HG03039 (cell line): ENCODE measurements around the gene MAP4K2.
"Not testable (repeated sequence)": the region's sequence is repeated elsewhere in the genome, so short reads cannot be mapped to it uniquely, and the experiment has no call there.

Experiments used
- ATAC-seq: cut with Tn5 transposase; IDR thresholded peaks from one replicate; pipeline ENCODE4 v1.9.1; 2021; ENCODE audit warnings: mild to moderate bottlenecking, moderate library complexity; ENCODE audit not compliant: unreplicated experiment

The MAP4K2 gene

DNA sequence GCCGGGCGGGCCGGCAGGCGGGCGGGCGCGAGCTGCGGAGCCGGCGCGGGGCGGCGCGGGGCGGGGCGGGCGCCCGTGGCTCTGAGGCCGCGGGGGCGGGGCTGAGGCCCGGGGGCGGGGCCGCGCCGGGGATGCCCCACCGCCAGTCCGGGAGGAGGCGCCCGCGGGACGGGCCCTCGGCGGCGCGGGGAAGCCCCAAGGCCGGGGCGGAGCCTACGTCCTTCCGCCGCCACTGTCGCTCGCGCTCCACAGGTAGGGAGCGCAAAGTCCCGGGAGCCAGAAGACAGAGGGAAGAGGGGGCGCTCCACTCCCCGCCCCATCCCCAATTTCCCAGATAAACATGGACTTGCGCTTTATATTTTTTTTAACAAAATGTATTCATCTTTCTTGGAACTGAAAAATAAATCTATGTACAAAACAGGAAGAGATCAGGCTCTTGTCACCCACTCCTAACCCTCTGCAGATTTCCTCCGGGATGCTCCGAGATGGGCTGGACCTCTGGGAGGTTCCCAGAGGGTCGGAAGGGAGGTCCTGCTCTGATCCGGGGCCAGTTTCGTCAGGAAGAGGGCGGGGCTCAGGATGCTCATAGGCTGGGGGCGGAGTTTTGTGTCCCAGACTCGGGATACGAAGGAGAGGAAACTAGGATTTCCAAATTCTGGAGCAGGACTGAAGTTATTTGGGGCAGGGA is at the start of gene MAP4K2:
Gene MAP4K2, minus strand, starts transcription at position 57 of the 688 bp plus-strand sequence. CDS start 65 bp downstream, outside the sequence.
- peak; percentile 61 for ATAC-seq

- no peak for ATAC-seq
Observed at GRCh38 chr11:64851831-64852351, 48.9 kb upstream of the MAP4K2 start.

GRCh38 chr11:64850979-64851567 is 48.1 kb upstream of the MAP4K2 start:
- peak; percentile 46 for ATAC-seq

- ATAC-seq = no peak
Observed at GRCh38 chr11:64849598-64850356, 46.8 kb upstream of the MAP4K2 start.

DNA sequence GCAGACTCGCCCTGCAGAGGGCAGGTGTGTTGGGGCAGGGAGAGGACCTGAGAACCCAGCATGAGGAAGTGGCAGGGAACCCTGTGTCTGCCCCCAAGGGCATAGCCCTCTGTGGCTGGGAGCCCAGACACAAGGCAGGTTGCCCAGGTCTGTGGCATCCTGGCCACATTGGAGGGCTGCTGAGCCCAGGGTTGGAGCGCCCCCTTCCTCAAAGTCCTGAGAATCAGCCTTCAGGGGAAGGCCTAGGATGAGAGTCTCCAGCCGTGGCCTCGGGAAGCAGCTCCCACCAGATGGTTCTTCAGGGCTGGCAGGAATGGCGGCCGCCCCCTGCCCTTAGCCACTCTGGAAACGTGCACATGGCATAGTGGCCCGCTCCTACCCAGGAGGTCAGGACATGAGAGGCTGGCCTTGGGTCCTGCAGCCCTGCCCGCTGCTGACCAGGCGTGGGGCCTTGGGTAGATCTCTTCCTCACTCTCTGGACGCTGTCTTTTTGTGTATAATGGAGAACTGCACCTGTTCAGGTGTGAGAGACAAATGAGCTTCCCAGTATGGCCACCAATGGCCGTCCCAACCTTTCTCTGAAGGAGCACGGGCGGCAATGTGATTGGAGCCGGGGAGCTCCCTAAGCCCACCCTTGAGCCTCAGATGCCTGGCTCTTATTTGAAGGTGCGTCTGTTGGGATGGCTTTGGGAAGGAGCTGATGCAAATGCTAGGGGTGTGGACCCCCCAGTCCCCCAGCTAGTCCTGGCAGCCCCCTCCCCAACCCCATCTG is 46.0 kb upstream of the MAP4K2 start:
- ATAC-seq = no peak

DNA sequence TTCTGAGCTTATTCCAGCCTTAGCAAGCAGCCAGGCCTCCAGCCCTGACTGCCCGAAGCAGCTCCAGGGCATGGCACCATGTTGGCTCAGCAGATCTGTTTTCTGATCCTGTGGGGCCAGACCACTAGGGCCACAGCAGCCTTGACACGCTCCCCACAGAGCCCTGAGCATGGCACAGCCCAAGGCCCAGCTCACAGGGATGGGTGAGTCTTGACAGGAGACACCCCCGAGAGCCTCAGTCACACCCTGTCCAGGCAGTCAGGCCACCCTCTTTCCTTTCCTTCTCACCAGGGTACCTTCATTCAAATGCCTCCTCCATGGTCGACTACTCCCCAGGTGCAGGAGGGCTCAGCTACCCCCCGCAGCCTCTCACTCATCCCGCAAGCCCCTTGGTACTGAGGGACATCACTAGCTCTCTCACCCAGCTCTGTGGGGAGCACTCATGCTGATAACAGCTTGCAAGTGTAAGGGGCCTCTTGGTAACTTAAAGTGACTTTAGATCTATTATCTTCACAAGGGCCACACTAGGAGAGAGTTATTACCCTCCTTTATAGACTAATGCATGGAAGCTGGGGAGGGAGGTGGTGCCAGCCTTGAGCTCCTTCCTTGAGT is 45.3 kb upstream of the MAP4K2 start:
- no peak for ATAC-seq

DNA sequence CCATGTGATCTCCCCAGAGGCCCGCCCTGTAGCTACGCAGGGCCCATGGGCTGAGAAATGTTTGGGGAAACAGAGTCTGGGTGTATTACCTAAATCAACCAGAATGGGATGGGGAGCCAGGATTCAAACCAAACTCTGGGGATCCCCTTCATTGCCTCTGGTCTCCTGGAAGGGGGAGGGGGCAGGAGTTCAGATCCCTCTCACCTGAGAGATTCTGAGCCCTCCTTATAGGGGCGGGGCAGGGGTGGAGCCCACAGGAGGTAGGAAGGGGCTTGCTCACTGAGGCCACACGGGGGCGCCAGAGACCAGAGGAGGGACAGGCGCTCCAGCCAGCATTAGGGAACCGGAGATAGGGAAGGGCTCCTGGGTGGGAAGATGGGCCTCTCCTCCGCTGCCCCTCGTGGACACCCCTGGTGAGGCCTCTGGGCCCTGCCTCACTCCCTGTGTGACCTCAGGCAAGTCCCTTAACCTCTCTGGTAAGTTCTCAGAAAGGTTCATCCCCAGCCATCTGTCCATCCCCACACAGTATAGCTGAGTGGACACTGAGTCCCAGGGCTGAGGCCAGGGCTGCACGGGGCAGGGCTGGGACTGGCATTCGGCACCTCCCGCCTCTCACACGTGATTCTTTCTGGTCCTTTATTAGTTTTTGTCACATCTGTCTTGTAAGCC is 44.1 kb upstream of the MAP4K2 start:
- ATAC-seq = no peak

DNA sequence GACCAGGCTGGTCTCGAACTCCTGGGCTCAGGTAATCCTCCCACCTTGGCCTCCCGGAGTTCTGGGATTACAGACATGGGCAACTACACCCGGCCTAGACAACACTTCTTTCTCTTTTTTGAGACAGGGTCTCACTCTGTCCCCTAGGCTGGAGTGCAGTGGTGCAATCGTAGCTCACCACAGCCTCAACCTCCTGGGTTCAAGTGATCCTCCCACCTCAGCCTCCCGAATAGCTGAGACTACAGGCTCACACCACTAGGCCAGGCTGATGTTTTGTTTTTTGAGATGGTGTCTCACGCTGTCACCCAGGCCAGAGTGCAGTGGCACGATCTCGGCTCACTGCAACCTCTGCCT is 42.7 kb upstream of the MAP4K2 start:
- ATAC-seq = not testable (repeated sequence)

DNA sequence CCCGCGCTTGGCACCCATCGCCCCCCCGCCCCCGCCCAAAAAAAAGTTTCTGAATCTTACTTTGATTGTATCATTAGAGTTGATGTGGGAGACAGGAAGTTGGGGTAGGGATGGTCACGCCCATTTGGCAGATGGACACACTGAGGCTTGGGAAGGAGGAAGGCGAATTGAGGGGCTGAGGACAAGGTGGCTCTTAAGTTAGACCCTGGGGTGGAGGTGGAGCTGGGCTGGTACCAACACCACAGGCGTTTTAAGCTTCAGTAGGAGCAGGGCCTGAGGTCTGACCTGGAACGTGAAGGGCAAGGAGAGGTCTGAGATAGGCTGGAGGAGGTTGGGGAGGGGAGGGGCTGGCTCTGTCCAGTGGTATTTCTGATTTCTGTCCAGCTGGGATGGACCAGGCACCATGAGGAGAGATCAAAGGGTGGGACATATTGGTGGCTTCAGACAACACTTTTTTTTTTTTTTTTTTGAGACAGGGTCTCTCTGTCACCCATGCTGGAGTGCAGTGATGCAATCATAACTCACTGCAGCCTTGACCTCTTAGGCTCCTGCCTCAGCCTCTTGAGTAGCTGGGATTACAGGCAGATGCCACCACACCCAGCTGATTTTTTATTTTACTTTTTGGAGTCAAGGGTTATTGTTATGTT is 42.2 kb upstream of the MAP4K2 start:
- no peak for ATAC-seq

GRCh38 chr11:64844330-64845128 is 41.5 kb upstream of the MAP4K2 start, which contains the start of gene CDC42BPG:
TSS of gene CDC42BPG (minus strand) at chr11:64844653. CDS start at chr11:64844569, 84 bp downstream.
- ATAC-seq = no peak

DNA sequence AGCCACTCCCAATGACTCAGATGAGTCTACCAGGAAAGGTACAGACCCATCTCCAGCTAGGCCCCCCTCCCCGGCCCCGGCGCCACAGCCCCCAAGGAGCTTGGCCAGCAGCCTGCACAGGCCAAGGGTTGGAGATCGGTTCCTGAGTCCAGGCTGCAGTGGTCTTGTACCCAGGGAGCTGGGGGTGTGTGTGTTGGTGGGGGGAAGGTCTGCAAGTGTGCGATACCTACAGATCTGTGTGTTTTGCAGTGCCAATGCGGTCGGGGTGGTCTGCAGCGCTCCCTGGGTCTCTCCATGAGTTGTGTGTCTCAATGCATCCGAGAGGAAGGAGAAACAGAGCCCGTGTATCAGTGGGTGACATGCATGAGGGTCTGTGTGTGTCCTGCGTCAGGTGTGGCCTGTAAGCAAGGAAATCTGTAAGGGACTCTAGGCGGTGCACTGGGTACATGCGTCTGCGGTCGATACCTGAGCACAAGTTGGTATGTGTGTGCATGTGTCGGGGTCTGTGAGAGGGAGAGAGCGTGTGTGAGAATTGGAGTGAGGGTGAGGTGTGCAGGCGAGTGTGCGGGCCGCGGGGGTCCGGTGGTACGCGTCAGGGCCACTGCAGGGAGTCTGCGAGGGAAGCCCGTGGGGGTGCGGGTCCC is 40.8 kb upstream of the MAP4K2 start:
- ATAC-seq = no peak

DNA sequence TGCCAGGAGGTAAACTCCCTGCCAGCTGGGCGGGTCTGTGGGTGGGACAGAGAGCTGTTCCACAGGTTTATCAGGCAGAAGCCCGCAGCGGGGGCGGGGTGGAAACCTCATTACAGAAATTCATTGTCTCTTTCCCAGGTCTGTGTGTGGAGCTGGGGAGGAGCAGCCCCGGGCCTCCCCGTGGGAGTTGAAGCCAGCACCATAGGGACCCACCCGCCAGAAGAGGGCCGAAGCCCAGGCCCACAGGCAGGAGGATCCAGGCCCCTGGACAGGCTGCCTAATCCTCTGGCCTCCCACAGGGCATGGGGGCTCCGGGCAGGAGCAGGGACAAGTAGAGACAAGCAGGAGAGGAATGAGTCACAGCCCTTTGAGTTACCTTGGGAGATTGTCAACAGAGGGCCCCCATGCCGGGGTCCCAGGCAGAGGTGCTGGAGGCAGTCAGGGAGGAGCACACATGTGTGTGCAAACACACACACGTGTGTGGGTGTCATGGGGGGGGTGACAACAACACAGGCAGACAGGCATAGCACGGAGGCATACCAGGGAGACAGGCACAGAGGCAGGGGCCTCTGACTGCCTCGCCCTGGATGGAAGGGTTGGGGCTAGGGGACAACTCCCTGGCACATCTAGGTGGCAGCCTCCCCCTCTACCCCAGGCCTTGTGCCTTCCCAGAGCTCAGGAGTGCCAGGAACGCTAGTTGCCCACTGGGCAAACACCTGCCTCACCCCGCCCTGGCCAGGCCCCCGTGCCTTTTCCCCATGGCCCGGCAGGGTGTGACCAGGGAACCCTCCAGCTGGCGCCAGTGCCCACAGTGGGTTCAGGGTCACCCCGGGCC is 40.1 kb upstream of the MAP4K2 start:
- no peak for ATAC-seq

DNA sequence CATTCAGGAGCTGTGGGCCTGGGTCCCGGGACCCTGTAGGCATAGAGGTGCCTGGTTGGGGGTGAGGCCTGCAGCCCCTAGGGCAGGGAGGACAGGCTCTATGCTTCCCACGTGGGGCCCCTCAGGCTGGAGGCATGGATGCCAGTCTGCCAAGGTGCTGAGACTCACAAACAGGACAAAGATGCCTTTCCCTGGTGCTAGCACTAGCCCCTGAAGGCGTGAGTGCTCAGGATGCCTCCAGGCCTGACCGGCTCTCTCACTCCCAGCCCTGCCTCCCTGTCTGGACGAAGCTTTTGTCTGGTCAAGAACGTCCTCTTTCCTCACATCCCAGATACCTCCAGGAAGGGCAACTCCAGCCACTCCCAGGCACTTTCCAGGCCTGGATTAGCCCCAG is 39.3 kb upstream of the MAP4K2 start:
- no peak for ATAC-seq

DNA sequence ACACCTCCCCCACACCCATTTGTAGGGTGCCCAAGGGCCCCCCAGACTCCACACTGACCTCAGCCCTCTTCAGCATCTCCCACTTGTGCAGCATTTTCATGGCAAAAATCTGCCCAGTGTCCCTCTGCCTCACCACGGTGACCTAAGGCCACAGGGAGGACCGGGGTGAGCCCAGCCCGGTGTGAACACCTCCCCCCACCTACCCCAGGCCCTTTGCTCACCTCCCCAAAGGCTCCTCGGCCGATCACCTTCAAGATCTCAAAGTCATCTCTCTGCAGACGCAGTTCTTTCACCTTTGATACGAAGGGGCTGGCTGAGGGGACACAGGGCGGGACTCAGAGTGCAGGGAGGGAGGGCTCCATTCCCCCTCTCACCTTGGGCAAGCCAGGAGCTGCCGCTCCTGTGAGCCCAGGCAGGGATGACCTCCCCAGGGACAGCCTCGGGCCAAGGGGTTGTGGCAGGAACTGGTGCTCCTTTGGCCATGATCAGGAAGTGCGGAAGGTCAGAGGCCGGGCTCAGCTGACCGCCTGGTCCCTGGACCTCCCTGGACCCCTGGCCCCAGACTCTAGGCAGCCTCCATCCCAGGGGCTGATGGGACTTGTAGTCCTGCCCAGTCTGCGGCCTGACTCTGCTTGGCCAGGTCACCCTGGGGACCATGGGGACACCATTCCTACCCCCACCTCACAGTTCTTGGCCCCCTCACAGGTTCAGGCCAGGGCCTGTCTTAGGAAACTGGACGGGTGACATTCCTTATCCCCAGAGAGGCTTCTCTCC is 38.8 kb upstream of the MAP4K2 start:
- ATAC-seq = no peak

- no peak for ATAC-seq
Observed at GRCh38 chr11:64839887-64840782, 37.1 kb upstream of the MAP4K2 start.

DNA sequence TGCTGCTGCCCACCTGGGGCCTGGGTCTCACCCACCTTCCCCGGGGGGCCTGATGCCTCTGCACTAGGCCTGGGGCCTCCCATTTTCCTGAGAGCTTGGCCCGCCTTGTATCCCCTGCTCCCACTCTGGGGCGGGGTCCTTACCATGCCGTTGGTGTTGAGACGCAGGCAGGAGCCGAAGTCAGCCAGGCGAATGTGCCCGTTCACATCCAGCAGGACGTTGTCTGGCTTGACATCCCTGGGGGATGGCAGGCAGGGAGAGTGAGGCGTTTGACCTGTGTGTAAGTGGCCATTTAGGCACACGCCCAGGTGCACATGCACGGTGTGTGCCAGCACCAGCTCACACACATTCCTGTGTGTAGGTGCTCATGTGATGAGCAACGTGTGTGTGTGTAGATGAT is 36.3 kb upstream of the MAP4K2 start:
- ATAC-seq = no peak
